Osteocyte (in vitro differentiated cells): Measurements from ENCODE around the gene CCL14. TPM values are rescaled to one million over a fixed set of nuclear protein-coding genes. Genes with fewer than 3 reads are reported as not detected.

ENCODE experiments used
- DNase-seq: peaks from one replicate; pipeline ENCODE4 v3.0.0; 2021; ENCODE audit warnings: mixed read lengths; ENCODE audit not compliant: unreplicated experiment; ENCODE audit errors: extremely low spot score
- H3K27ac Mint-ChIP-seq: one replicate; pipeline ENCODE4 v1.8.0; 2021; ENCODE audit warnings: mild to moderate bottlenecking, mixed read lengths; ENCODE audit not compliant: unreplicated experiment
- H3K27me3 Mint-ChIP-seq: one replicate; pipeline ENCODE4 v1.8.0; 2021; ENCODE audit warnings: mixed read lengths; ENCODE audit not compliant: unreplicated experiment
- H3K36me3 Mint-ChIP-seq: one replicate; pipeline ENCODE4 v1.8.0; 2021; ENCODE audit warnings: mixed read lengths; ENCODE audit not compliant: unreplicated experiment
- H3K4me1 Mint-ChIP-seq: one replicate; pipeline ENCODE4 v1.8.0; 2021; ENCODE audit warnings: mixed read lengths; ENCODE audit not compliant: unreplicated experiment
- H3K4me3 Mint-ChIP-seq: one replicate; pipeline ENCODE4 v1.8.0; 2021; ENCODE audit warnings: mild to moderate bottlenecking, moderate library complexity, mixed read lengths; ENCODE audit not compliant: unreplicated experiment
- H3K9me3 Mint-ChIP-seq: one replicate; pipeline ENCODE4 v1.8.0; 2021; ENCODE audit warnings: mixed read lengths; ENCODE audit not compliant: unreplicated experiment
- CTCF ChIP-seq: fragments of 200-600 bp; sonication (generic); IDR thresholded peaks from 2 replicates; pipeline ENCODE4 v1.5.0; 2021; ENCODE audit warnings: antibody characterized with exemption, mild to moderate bottlenecking, moderate library complexity
- total RNA-seq: library from RNA; stranded (reverse); gene quantifications from 2 replicates; pipeline ENCODE4 v1.2.1, GENCODE V29; 2021

CCL14 gene
- total RNA-seq, 1 donor from 2014 or later = not detected

GRCh38 chr17:35981246-35981645 is 5.3 kb downstream of the CCL14 start, which contains the start of gene CCL16:
Gene CCL16 (minus strand): TSS chr17:35981497. CDS start chr17:35981420, 77 bp downstream.
- no peak for TF ChIP-seq CTCF
- no peaks in the 10 kb centered on the region for H3K36me3 Mint-ChIP-seq
- no peak within 1 kb of the TSS for H3K27ac Mint-ChIP-seq
- H3K27me3 Mint-ChIP-seq = peaks cover 3% of the 10 kb centered on the region
- no peaks in the 10 kb centered on the region for H3K9me3 Mint-ChIP-seq
- H3K4me3 Mint-ChIP-seq = no peak within 1 kb of the TSS
- H3K4me1 Mint-ChIP-seq = no peaks in the 10 kb centered on the region
- no peak for DNase-seq

GRCh38 chr17:35978346-35978745 is 8.2 kb downstream of the CCL14 start:
- DNase-seq = no peak
- Mint-ChIP-seq H3K9me3 (no peaks in the 10 kb centered on the region), H3K4me3 (no peak overlapping the region), H3K4me1 (peaks cover 3% of the 10 kb centered on the region), H3K27ac (no peak overlapping the region), H3K36me3 (no peaks in the 10 kb centered on the region), H3K27me3 (peaks cover 5% of the 10 kb centered on the region)
- TF ChIP-seq CTCF = no peak

- no peak overlapping the region for H3K27ac Mint-ChIP-seq
- no peaks in the 10 kb centered on the region for H3K9me3 Mint-ChIP-seq
- no peak overlapping the region for H3K4me3 Mint-ChIP-seq
- DNase-seq = no peak
- H3K27me3 Mint-ChIP-seq = peaks cover 5% of the 10 kb centered on the region
- no peak for TF ChIP-seq CTCF
- peaks cover 3% of the 10 kb centered on the region for H3K4me1 Mint-ChIP-seq
- no peaks in the 10 kb centered on the region for H3K36me3 Mint-ChIP-seq
These were observed 9.0 kb downstream of the CCL14 start for GRCh38 chr17:35977509-35977908.

GRCh38 chr17:35973333-35974260 is 12.9 kb downstream of the CCL14 start:
- no peak overlapping the region for H3K4me3 Mint-ChIP-seq
- no peak for DNase-seq

More at GRCh38 chr17:35973333-35974260, 12.9 kb downstream of the CCL14 start:
- H3K4me1 Mint-ChIP-seq = peaks cover 3% of the 10 kb centered on the region
- peaks cover 9% of the 10 kb centered on the region for H3K27me3 Mint-ChIP-seq
- no peak overlapping the region for H3K27ac Mint-ChIP-seq
- H3K36me3 Mint-ChIP-seq = no peaks in the 10 kb centered on the region
- no peaks in the 10 kb centered on the region for H3K9me3 Mint-ChIP-seq
- TF ChIP-seq CTCF = no peak
